ENCODE measurements around the gene ITM2C.

DNA sequence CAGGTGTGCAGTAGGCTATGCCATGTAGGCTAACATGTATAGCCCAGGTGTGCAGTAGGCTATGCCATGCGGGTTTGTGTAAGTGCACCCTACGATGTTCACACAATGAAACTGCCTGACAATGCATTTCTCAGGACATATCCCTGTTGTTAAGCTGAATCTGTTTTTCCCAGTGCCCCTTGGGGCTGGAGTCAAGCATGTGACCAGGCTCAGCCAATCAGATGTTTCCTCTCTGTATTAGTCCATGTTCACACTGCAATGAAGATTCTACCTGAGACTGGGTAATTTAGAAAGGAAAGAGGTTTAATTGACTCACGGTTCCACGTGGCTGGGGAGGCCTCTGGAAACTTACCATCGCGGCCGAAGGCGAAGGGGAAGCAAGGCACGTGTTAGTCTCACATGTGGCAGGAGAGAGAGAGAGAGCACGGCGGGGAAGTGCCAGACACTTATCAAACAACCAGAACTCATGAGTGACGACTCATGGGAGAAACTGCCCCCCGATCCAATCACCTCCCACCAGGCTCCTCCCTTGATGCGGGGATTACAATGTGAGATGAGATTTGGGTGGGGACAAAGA is 24.2 kb downstream of the ITM2C start:
- TF ChIP-seq JUND (IDR thresholded peaks at IDR 0.05; ENCODE audit: borderline replicate concordance, low read depth, low read length) = no peak
- TF ChIP-seq JUND (tag; IDR thresholded peaks at IDR 0.05; ENCODE audit: borderline replicate concordance, low read depth, low read length) = no peak
- TF ChIP-seq NRF1 (conservative IDR thresholded peaks at IDR 0.05 in 1 of 2, IDR thresholded peaks at IDR 0.05 in 1 of 2) = no peak
- no peak for TF ChIP-seq POLR2AphosphoS5 (IDR thresholded peaks at IDR 0.05; ENCODE audit: control insufficient read depth, insufficient read depth, low read depth, low read length)
- TF ChIP-seq, protein P1, sequence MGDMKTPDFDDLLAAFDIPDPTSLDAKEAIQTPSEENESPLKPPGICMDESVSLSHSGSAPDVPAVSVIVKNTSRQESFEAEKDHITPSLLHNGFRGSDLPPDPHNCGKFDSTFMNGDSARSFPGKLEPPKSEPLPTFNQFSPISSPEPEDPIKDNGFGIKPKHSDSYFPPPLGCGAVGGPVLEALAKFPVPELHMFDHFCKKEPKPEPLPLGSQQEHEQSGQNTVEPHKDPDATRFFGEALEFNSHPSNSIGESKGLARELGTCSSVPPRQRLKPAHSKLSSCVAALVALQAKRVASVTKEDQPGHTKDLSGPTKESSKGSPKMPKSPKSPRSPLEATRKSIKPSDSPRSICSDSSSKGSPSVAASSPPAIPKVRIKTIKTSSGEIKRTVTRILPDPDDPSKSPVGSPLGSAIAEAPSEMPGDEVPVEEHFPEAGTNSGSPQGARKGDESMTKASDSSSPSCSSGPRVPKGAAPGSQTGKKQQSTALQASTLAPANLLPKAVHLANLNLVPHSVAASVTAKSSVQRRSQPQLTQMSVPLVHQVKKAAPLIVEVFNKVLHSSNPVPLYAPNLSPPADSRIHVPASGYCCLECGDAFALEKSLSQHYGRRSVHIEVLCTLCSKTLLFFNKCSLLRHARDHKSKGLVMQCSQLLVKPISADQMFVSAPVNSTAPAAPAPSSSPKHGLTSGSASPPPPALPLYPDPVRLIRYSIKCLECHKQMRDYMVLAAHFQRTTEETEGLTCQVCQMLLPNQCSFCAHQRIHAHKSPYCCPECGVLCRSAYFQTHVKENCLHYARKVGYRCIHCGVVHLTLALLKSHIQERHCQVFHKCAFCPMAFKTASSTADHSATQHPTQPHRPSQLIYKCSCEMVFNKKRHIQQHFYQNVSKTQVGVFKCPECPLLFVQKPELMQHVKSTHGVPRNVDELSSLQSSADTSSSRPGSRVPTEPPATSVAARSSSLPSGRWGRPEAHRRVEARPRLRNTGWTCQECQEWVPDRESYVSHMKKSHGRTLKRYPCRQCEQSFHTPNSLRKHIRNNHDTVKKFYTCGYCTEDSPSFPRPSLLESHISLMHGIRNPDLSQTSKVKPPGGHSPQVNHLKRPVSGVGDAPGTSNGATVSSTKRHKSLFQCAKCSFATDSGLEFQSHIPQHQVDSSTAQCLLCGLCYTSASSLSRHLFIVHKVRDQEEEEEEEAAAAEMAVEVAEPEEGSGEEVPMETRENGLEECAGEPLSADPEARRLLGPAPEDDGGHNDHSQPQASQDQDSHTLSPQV (IDR thresholded peaks at IDR 0.05) = no peak
- TF ChIP-seq POU5F1 (IDR thresholded peaks at IDR 0.05; ENCODE audit: borderline replicate concordance, low read depth, low read length, partially characterized antibody) = no peak
- no peak for TF ChIP-seq SIN3A (IDR thresholded peaks at IDR 0.05; ENCODE audit: borderline replicate concordance in 2 of 2, control insufficient read depth in 1 of 2, low read depth in 2 of 2, low read length in 2 of 2)
